Middle frontal gyrus (tissue), 1 donor: ENCODE results near the gene PMIS2.

ENCODE experiments used
- DNase-seq: peaks from one replicate; pipeline ENCODE4 v3.0.0-alpha.2; 2015; ENCODE audit warnings: low spot score; ENCODE audit errors: extremely low spot score

PMIS2 gene

GRCh38 chr19:35556025-35556590 lies 29.9 kb upstream of the PMIS2 start:
- no peak for DNase-seq

DNA sequence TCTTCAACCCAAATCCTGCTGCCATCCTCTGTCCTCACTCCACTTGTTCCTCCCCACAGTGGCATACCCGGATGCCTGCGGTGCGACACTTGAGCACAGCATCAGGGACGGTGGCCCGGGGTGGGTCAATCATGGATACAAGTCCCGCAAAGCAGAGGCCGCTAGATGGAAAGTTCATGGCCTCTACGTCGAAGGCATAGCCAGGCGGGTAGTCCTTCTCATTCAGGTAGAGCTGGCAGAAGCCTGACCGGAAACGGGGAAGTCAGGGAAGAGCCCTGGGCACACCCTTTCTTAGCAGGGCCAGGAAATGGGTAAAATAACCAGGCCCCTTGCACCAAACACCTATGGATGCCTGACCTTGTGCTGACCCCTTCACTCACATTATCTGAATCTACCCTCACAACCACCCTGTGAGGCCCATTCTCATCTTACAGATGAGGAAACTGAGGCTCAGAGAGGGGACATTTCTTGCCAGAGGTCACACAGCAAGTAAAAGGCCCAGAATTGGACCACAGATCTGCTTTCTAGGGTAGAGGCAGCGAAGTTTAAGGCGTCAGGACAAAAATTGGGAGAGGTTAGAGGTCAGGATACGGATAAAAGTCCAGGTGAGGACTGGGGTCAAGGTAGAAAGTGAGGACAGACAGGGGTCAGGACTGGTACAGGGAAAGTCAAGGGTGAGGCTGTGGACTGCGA lies 29.0 kb upstream of the PMIS2 start:
- no peak for DNase-seq

DNA sequence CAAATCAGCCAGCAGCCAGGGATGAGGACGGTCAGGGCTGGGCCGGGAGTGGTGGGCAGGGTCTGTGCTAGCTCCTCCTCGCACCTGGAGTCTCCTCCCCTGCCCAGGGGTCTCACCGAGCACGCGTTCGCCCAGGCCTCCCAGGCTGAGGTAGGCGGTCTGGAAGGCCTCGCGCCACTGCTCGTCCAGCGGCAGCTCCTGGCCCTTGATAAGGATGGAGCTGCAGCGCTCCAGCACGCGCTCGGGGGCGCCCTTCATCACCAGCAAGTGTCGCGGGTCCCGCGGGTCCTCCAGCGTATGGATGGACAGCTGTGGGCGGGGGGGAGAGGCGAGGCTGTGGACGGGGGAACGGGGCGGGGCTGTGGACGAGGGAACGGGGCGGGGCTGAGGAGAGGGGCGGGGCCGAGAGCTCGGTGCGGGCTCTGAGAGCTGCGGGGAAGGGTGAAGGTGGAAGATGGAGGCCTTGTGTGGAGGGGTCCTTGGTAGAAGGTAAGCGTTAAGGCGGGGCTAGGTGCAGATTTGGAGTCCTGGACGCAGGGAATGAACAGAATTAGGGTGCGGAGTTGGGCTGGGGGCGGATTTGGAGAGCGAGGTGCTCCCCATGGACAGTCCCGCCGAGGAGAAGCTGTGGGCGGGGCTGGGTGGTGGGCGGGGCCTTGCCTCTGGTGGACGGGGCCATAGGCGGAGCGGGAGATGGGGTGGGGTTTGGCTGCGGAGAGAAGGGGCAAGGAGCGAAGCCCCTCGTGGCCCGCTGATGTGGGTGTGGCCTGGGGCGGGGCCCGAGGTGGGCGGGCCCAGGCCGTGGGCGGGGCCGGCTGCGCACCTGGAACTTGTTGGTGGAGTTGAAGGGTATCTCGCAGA lies 28.2 kb upstream of the PMIS2 start:
- DNase-seq = no peak

GRCh38 chr19:35558400-35559280 lies 27.3 kb upstream of the PMIS2 start:
- DNase-seq = no peak

DNA sequence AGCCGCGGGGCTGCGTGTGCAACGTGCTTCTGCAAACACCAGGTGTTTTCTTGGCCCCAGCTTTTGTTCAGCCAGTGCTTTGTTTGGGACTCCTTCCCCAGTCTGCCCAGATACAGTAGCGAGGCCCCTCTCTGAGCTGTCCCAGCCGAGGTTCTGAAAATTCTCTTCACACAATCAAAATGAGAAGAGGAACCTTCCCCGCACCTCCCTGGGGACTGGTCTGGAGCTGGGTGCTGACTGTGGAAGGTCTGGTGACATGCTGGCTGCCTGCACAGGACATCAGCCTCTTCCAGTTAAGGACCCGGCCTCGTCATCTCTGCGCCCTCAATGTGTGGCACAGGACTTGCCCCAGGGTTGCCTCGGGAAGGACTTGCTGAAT lies 26.7 kb upstream of the PMIS2 start:
- DNase-seq = no peak

DNA sequence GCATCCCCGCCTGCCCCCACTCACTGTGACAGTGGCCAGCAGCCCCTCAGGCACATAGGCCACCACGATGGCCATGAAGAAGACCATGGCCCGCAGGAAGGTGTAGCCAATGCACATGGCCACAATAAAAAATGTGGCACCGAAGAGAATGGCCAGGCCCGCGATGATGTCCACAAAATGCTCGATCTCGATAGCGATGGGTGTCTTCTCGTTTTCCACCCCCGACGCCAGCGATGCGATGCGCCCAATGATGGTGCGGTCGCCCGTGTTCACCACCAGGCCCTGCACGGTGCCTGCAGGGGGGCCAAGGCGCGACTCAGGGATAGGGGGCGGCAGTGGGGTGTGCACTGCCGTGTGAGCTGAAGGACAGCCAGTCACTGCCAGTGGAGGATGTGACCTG lies 26.2 kb upstream of the PMIS2 start:
- no peak for DNase-seq

DNA sequence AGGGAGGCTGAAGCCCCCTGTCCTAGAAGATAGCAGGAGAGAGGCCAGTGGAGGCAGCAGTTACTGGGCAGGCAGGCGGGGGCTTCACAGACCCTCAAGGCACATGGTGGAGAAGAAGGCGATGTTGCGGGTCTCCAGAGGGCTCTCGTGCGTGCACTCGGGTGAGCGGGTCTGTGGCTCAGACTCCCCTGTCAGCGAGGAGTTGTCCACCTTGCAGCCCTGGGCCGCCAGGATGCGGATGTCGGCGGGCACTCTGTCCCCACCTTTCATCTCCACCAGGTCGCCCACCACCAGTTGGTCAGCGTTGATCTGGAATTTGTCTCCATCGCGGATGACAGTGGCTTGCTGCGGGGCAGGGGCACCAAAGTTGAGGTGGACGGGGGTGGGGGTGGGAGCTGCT lies 25.7 kb upstream of the PMIS2 start:
- no peak for DNase-seq

GRCh38 chr19:35560677-35561076 lies 25.3 kb upstream of the PMIS2 start:
- DNase-seq = no peak

DNA sequence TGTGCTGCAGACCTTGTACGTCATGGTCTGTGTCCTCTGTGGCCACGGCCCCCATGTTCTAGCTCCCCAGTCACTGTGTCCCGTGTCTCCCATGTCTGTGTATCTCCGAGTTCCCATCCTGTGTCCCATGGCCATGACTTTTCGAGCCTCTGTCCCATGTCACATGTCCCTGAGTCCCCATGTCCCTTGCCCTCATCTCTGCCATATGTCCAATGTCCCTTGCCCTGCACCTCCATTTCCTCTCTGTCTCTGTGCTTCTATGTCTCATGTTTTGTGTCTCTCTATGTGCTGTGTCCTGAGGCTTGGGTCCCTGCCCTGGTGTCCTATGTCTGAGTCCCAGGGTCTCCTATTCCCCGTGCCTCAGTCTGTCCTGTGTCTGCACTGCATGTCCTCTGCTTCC lies 24.5 kb upstream of the PMIS2 start:
- DNase-seq = no peak

GRCh38 chr19:35562336-35562735 lies 23.6 kb upstream of the PMIS2 start:
- no peak for DNase-seq

DNA sequence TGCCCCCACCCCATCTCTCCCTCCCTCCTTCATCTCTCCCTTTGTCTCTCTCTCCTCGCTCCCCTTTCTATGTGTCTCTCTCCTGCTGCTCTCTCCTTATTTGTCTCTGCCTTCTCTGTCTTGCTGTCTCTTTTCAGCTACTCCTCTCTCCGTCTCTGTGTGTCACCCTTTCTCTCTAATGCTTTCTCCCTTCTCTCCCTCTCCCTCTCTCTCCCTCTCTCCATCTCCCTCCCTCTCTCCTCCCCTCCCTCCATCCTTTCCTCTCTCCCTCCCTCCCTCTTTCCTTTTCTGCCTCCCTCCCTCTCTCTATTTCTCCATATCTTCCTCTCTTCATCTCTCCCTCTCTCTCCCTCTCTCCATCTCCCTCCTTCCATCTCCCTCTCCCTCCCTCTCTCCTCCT lies 23.2 kb upstream of the PMIS2 start:
- no peak for DNase-seq

DNA sequence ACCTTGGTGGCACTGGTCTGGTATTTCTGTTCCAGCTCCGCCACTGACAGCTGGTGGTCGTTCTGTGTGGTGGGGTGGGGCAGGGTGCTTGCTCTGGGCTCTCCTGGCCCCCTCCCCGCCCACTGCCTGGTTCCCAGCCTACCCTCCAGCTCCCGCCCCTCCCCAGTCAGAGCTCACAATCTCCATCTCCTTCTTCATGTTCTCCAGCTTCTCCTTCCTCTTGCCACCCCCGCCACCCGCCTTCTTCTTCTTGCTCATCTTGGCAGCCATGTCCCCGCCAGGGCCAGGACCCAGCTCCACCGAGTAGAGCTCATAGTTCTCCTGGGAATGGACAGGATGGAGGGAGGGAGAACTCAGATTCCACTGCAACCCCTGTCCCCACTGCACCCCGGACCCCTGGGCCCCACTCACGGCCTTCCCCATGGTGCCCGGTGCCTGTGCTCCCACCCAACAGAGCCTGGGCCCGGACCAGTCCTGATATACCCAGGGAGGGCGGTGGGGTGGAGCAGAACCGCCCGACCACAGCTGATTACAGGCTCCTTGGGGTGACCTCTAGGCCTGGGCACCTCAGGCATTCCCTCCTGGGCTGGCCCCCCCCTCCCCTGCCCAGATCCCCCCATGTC lies 22.7 kb upstream of the PMIS2 start, which contains the start of gene ATP4A:
Gene ATP4A, minus strand, starts transcription at position 452 of the 623 bp plus-strand sequence. Its CDS starts 29 bp downstream, at position 423.
- no peak for DNase-seq

DNA sequence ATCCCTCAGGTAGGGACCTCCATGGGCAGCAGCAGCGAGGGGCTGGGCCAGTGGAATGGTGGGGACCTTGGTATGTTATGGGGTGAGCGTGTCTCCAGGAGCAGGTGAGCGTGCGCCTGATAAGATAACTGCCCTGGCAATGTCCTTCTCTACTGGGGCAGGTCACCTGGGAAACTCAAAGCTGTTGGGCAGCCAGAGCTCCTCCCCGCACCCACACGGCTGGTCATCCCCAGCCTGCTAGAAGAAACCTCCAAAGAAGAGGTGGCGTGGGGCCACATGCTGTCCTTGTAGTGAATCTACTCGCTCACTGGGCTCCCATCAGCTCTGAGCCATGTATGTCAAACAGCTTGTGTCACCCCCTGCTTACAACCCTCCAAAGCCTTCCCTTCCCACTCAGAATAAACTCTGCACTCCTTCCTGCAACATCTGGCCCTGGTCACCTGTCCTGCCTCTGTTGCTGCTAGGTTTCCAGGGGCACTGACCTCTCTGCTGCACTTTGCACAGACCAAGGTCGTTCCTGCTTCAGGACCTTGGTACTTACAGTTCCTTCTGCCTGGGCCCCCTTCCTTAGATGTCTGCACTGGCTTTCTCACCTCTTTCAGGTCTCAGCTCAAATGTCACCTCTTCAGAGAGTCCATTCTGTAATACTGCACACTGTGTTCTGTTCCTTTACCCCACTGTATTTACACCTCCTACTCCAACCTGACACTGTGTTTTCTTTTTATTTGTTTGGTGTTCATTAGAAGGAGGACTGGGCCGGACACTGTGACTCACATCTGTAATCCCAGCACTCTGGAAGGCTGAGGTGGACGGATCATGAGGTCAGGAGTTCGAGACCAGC lies 20.7 kb upstream of the PMIS2 start:
- DNase-seq = no peak

GRCh38 chr19:35566738-35567137 lies 19.2 kb upstream of the PMIS2 start:
- DNase-seq = no peak

GRCh38 chr19:35569281-35569781 lies 16.6 kb upstream of the PMIS2 start:
- no peak for DNase-seq

- no peak for DNase-seq
These were observed 14.5 kb upstream of the PMIS2 start for GRCh38 chr19:35571406-35571965.

- DNase-seq = no peak
These were observed 8.1 kb upstream of the PMIS2 start for GRCh38 chr19:35577918-35578317.

- DNase-seq = no peak
These were observed 7.3 kb upstream of the PMIS2 start for GRCh38 chr19:35578707-35579106.

DNA sequence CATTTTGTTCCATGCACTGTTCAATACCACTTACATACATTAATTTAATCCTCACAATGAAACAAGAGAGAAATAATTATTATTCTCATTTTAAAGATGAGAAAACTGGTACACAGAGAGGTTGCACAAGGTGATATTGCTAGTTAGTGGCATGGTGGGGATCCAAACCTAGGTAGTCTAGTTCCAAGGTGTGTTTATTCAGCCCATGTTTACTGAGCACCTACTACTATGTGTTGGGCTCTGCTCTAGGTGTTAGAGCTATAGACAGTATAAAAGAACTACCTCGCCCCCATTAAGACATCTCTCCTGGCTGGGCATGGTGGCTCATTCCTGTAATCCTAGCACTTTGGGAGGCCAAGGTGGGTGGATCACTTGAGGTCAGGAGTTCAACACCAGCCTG lies 3.2 kb upstream of the PMIS2 start:
- DNase-seq = no peak

GRCh38 chr19:35587321-35587720 lies 1.3 kb downstream of the PMIS2 start:
- DNase-seq = no peak
